NCI-H2107 treated with DMSO at 0.1 percent for 48 hours (cell line): Measurements from ENCODE around the gene DHX8.

ENCODE experiments used
- DNase-seq: peaks from one replicate; lab custom pipeline; 2025; ENCODE audit not compliant: unreplicated experiment; lab: John Stamatoyannopoulos, UW

Gene DHX8

DNA sequence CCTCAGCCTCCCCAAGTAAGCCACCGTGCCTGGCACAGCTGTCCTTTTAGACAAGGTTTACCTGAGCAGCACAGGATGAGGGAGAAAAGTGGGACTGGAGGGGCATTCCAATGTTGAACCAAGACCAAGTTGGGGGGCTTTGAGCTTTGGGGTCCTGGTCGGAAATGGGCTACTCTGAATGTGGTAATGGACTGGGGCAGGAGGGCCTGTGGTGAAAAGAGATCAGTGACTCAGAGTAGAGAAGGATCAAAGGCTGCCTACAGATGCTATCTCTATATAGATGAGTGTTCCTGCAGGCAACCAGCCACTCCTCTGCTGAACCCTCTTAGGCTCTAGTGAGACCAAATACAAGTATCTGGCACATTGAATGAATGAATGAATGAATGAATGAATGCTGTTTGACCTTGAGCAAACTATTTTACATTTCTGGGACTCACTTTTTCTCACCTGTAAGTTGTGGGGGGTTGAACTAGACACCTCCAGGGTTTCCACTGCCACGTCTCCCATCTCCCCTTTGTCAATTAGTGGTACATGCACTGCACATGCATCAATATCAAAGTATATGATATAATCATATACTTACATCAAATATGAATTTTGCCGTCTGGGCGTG is 88.7 kb downstream of the DHX8 start:
- no peak for DNase-seq

DNA sequence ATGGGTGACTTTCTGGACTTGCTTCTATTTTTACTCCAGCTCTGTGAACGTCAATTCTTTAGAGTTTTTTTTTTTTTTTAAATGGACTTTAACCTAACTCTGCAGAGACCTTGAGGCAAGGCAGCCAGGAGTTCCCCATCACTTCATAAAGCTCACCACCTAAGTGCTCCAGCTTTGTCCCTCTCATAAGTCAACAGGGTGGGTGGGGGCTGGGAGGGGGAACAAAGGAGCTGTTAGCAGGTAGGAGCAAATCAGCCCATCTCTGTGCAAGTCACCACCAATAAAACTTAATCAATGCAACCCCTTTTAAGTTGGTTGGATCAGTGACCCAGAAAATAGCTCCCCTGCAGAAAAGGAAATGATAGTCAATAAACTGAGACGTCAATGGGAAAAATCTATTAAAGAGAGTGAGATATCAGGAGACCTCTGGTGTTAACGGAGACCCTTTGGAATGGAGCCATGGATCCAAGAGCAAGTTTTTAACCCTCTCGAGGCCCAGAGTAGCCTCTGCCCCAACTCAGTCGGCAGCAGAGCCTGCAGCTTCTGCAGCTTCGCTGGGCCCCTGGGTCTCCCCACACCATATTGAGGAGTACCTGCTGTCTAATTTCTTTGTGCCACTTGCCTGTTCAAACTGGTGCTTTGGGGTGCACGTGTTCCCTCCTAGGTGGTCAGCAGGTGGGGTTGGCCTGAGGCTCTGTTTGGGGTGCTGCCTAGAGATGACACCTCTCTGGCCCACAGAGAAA is 90.0 kb downstream of the DHX8 start:
- no peak for DNase-seq

DNA sequence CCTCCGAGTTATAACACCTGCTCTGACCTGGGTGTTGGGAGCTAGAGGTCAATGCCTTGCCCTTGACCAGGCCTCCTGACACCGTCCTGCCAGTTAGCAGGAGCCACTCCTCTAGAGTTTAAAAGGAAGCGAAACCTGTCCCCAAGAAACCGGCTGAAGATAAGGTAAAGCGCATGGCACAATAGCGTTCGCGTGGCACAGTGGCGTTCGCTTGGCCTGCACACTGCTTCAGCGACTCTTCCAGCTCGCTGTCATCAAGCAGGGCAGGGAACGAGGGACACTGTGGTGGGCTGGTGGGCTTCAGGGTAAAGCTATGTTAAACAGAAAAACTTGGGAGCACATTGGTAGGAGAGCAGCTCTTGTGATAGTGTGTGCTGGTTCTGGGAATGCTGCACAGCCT is 90.6 kb downstream of the DHX8 start:
- no peak for DNase-seq

DNA sequence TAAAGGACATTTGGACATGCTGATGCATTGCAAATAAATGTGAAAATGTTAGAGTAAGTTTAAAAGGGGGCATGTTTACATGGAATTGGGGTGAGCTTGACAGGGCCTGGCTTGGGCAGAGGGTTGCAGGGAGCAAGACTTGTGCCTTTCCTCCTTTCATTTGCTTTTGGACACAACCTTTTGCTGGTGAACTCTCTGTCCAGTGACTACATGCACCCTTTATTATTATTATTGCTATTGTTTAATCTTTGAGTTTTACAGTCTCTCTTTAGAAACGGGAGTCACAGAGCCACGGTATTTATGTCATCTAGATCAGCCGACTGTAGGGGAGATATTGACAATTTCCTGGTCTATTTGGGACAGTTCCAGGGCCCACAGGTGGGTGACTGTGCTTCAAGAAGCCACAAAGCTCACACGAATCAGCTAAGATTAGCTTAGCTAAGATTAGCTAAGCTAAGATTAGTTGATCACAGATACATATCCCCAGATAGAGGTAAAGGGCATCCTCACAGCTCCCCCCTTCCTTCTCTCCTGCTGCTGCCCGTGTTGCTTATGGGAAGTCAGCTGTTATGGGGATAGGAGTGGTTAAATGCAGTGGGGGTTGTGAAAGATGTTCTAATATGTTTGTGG is 91.2 kb downstream of the DHX8 start:
- no peak for DNase-seq
